GM20431 (cell line): Measurements from ENCODE around the gene SBK3.
"Not testable (repeated sequence)": the region's sequence is repeated elsewhere in the genome, so short reads cannot be mapped to it uniquely, and the experiment has no call there.

ENCODE experiments used
- in situ Hi-C: fragments of 300-500 bp; cut with MseI, MboI; formaldehyde crosslinking; loops from one replicate; pipeline ENCODE4 v1.15.0; 2020; ENCODE audit warnings: low sequenced_read_pairs; ENCODE audit not compliant: unreplicated experiment

Gene SBK3

GRCh38 chr19:55545443-55545842 lies at the start of gene SBK3:
SBK3 (minus strand) TSS chr19:55545543; CDS start chr19:55545543, 0 bp downstream.
- in situ Hi-C loops, result no loop called here

- in situ Hi-C loops, result no loop called here
These were observed 47.9 kb upstream of the SBK3 start for GRCh38 chr19:55593096-55593772.

- in situ Hi-C loops, result no loop called here
These were observed 47.2 kb upstream of the SBK3 start for GRCh38 chr19:55592391-55593090.

- in situ Hi-C loops, result no loop called here
These were observed 46.2 kb upstream of the SBK3 start for GRCh38 chr19:55591555-55591954.

- in situ Hi-C loops, result no loop called here
These were observed 45.3 kb upstream of the SBK3 start for GRCh38 chr19:55590617-55591016.

GRCh38 chr19:55590109-55590508 lies 44.8 kb upstream of the SBK3 start:
- in situ Hi-C loops, result no loop called here

GRCh38 chr19:55588738-55589137 lies 43.4 kb upstream of the SBK3 start:
- in situ Hi-C loops, result no loop called here

GRCh38 chr19:55586976-55587668 lies 41.8 kb upstream of the SBK3 start:
- in situ Hi-C loops, result no loop called here

- in situ Hi-C loops, result no loop called here
These were observed 40.5 kb upstream of the SBK3 start for GRCh38 chr19:55585658-55586339.

- in situ Hi-C loops, result no loop called here
These were observed 39.5 kb upstream of the SBK3 start for GRCh38 chr19:55584871-55585270.

GRCh38 chr19:55583897-55584296 lies 38.6 kb upstream of the SBK3 start:
- in situ Hi-C loops, result not testable (repeated sequence)

GRCh38 chr19:55582284-55582683 lies 36.9 kb upstream of the SBK3 start:
- in situ Hi-C loops, result not testable (repeated sequence)

GRCh38 chr19:55581823-55582223 lies 36.5 kb upstream of the SBK3 start:
- in situ Hi-C loops, result no loop called here

GRCh38 chr19:55581145-55581822 lies 35.9 kb upstream of the SBK3 start:
- in situ Hi-C loops, result no loop called here

GRCh38 chr19:55580628-55581144 lies 35.3 kb upstream of the SBK3 start, which contains the start of gene ZNF579:
ZNF579 (minus strand) TSS chr19:55580848; CDS start chr19:55579639, 1,209 bp downstream.
- in situ Hi-C loops, result no loop called here

GRCh38 chr19:55579766-55580621 lies 34.7 kb upstream of the SBK3 start:
- in situ Hi-C loops, result no loop called here

GRCh38 chr19:55578761-55579747 lies 33.7 kb upstream of the SBK3 start:
- in situ Hi-C loops, result no loop called here
